Endodermal cell (in vitro differentiated cells): Measurements from ENCODE around the gene DLGAP1. TPM values are rescaled to one million over a fixed set of nuclear protein-coding genes. Genes with fewer than 3 reads are reported as not detected.

Source experiments
- DNase-seq: peaks from one replicate; pipeline ENCODE4 v3.0.0-alpha.2; 2017
- H3K27ac ChIP-seq: 2 replicates; pipeline ENCODE4 v1.5.1; 2013; ENCODE audit warnings: mild to moderate bottlenecking, low read depth, low read length, moderate library complexity
- H3K27me3 ChIP-seq: 2 replicates; pipeline ENCODE4 v1.6.1; 2013; ENCODE audit warnings: mild to moderate bottlenecking, low read length, moderate library complexity; ENCODE audit not compliant: insufficient read depth, control insufficient read depth, poor library complexity, severe bottlenecking
- H3K36me3 ChIP-seq: 2 replicates; pipeline ENCODE4 v1.7.0; 2013; ENCODE audit warnings: mild to moderate bottlenecking, low read length, moderate library complexity; ENCODE audit not compliant: control insufficient read depth, insufficient read depth
- H3K4me1 ChIP-seq: one replicate; pipeline ENCODE4 v1.7.0; 2013; ENCODE audit warnings: low read length; ENCODE audit not compliant: control insufficient read depth, insufficient read depth
- H3K4me3 ChIP-seq: 2 replicates; pipeline ENCODE4 v1.5.1; 2013; ENCODE audit warnings: mild to moderate bottlenecking, low read length, moderate library complexity
- H3K9ac ChIP-seq: 2 replicates; pipeline ENCODE4 v1.6.1; 2013; ENCODE audit warnings: mild to moderate bottlenecking, low read length, moderate library complexity; ENCODE audit not compliant: poor library complexity, severe bottlenecking; ENCODE audit errors: extremely low read depth
- H3K9me3 ChIP-seq: 2 replicates; pipeline ENCODE4 v1.6.1; 2013; ENCODE audit warnings: mild to moderate bottlenecking, low read length, moderate library complexity; ENCODE audit not compliant: control insufficient read depth
- H3K27ac Mint-ChIP-seq: 2 replicates; pipeline ENCODE4 v1.8.0; 2020; ENCODE audit warnings: mixed read lengths
- H3K27me3 Mint-ChIP-seq: 2 replicates; pipeline ENCODE4 v1.8.0; 2021; ENCODE audit warnings: mild to moderate bottlenecking, mixed read lengths; ENCODE audit not compliant: insufficient read depth
- H3K36me3 Mint-ChIP-seq: 2 replicates; pipeline ENCODE4 v1.8.0; 2020; ENCODE audit warnings: low read depth, mixed read lengths
- H3K4me1 Mint-ChIP-seq: 2 replicates; pipeline ENCODE4 v1.8.0; 2020; ENCODE audit warnings: mixed read lengths
- H3K4me3 Mint-ChIP-seq: 2 replicates; pipeline ENCODE4 v1.8.0; 2020; ENCODE audit warnings: mild to moderate bottlenecking, moderate library complexity, mixed read lengths
- H3K9me3 Mint-ChIP-seq: 2 replicates; pipeline ENCODE4 v1.8.0; 2020; ENCODE audit warnings: mild to moderate bottlenecking, mixed read lengths
- CTCF ChIP-seq: fragments of 200-600 bp; sonication (generic); conservative IDR thresholded peaks from 2 replicates; pipeline ENCODE4 v1.5.0; 2021; ENCODE audit warnings: antibody characterized with exemption, mild to moderate bottlenecking
- WGBS, 2 experiments: methylation state at CpG; one replicate each; pipeline versions ENCODE4 v1.1.5 to v1.1.7; 2013; ENCODE audit warnings: missing lambda C conversion rate in 2 of 2, mixed read lengths in 1 of 2; ENCODE audit not compliant: insufficient coverage in 1 of 2, insufficient read length in 1 of 2; 5-methylcytosine and 5-hydroxymethylcytosine counted together
- total RNA-seq, 2 donors: library from RNA; stranded (reverse); fragmentation: NEBNext Ultra II Directional in 1 of 2; extraction: Animal tissue kit (Norgen Biotek cat#: 25700) in 1 of 2; gene quantifications; 2 replicates in 1 of 2; 3 replicates in 1 of 2; pipeline ENCODE4 v1.2.1, GENCODE V29; 2021

DLGAP1 gene
- total RNA-seq, 2 donors from 2014 or later: 11.5 to 21.5 TPM

- H3K9me3 ChIP-seq: no peaks in the 10 kb centered on the region
- no peak overlapping the region for H3K4me3 Mint-ChIP-seq
- H3K27ac Mint-ChIP-seq: peak overlapping the region; percentile 22
- H3K27me3 ChIP-seq: no peaks in the 10 kb centered on the region
- H3K4me1 ChIP-seq: no peaks in the 10 kb centered on the region
- no peaks in the 10 kb centered on the region for H3K9me3 Mint-ChIP-seq
- H3K9ac ChIP-seq: no peak overlapping the region
- peaks cover 5% of the 10 kb centered on the region for H3K4me1 Mint-ChIP-seq
- no peak overlapping the region for H3K27ac ChIP-seq
- no peaks in the 10 kb centered on the region for H3K27me3 Mint-ChIP-seq
- 86 to 88% methylated on average over 3 to 4 of the region's 4 CpGs for WGBS, 2 experiments
- H3K36me3 ChIP-seq: no peaks in the 10 kb centered on the region
- H3K4me3 ChIP-seq: no peak overlapping the region
- no peaks in the 10 kb centered on the region for H3K36me3 Mint-ChIP-seq
- no peak for DNase-seq
- no peak for TF ChIP-seq CTCF
These were observed 171.3 kb downstream of the DLGAP1 start for GRCh38 chr18:4283746-4284291.

- no peaks in the 10 kb centered on the region for H3K9me3 Mint-ChIP-seq
- no peak overlapping the region for H3K9ac ChIP-seq
- no peak for TF ChIP-seq CTCF
- no peak overlapping the region for H3K27ac ChIP-seq
- no peak for DNase-seq
- H3K36me3 Mint-ChIP-seq: no peaks in the 10 kb centered on the region
- H3K27me3 ChIP-seq: no peaks in the 10 kb centered on the region
- H3K9me3 ChIP-seq: no peaks in the 10 kb centered on the region
- WGBS, 2 experiments: 78 to 88% methylated on average over 3 of the region's 3 CpGs
- peaks cover 5% of the 10 kb centered on the region for H3K4me1 Mint-ChIP-seq
- H3K4me3 ChIP-seq: no peak overlapping the region
- no peaks in the 10 kb centered on the region for H3K36me3 ChIP-seq
- H3K27ac Mint-ChIP-seq: no peak overlapping the region
- H3K4me1 ChIP-seq: no peaks in the 10 kb centered on the region
- no peaks in the 10 kb centered on the region for H3K27me3 Mint-ChIP-seq
- no peak overlapping the region for H3K4me3 Mint-ChIP-seq
These were observed 172.2 kb downstream of the DLGAP1 start for GRCh38 chr18:4282954-4283353.

- Histone ChIP-seq H3K27ac (no peak overlapping the region), H3K4me1 (no peaks in the 10 kb centered on the region), H3K4me3 (no peak overlapping the region), H3K9me3 (no peaks in the 10 kb centered on the region), H3K27me3 (no peaks in the 10 kb centered on the region), H3K9ac (no peak overlapping the region), H3K36me3 (no peaks in the 10 kb centered on the region)
- Mint-ChIP-seq H3K9me3 (no peaks in the 10 kb centered on the region), H3K27ac (no peak overlapping the region), H3K4me3 (no peak overlapping the region), H3K36me3 (no peaks in the 10 kb centered on the region), H3K27me3 (no peaks in the 10 kb centered on the region), H3K4me1 (no peaks in the 10 kb centered on the region)
- TF ChIP-seq CTCF: no peak
- no peak for DNase-seq
- WGBS, 2 experiments: 93 to 96% methylated on average over 3 to 5 of the region's 5 CpGs
These were observed 178.0 kb downstream of the DLGAP1 start for GRCh38 chr18:4276953-4277585.
